Measurements from ENCODE around the gene FRYL.
"Not testable (repeated sequence)": the region's sequence is repeated elsewhere in the genome, so short reads cannot be mapped to it uniquely, and the experiment has no call there.

Gene FRYL

DNA sequence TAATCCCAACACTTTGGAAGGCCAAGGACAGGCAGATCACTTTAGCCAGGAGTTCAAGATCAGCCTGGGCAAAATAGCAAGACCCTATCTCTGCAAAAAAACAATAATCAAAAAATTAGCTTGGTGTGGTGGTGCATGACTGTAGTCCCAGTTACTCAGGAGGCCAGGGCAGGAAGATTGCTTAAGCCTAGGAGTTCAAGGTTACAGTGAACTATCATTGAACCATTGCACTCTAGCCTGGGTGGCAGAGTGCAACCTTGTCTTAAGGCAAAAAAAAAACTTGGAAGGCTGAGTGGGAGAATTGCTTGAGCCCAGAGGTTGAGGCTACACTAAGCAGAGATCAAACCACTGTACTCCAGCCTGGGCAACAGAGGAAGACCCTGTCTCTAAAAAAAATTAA is 5.2 kb upstream of the FRYL start:
- DNase-seq (ENCODE audit: low spot score) = no peak

DNA sequence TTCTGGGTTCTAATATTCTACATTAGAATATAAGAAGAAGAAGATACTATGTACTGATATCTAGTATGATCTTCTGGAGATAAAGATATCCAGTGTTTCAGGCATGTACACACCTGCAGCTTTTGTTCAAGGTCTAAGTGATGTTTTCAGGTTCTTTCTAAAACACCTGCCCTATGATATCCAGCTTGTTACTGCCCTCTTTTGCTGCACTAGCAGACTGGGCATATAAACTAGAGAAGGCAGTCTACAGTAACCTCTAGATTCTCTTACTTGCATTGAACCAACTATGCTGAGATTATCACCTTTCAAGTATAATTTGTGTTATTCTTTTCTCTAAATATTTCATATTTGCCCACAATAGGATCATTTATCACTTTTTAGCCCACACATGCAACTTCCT is 1.9 kb upstream of the FRYL start:
- DNase-seq (ENCODE audit: low spot score) = no peak

DNA sequence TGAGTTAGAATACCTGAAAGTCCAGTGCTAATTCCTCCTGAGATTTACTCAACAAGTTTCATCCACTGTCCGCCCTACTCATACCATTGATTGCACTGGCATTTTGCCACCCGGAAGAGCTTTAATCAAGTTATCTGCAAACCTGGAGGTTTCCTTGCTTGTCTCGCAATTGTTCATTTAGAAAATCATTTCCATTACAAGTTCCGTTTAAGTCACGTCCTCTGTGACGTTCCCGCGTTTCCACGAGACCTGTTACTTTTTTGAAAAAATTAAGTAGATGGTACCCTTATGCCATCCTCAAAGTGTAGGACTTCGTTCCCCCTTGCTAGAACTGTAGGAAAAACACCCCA is 761 bp upstream of the FRYL start:
- DNase-seq (ENCODE audit: low spot score) = peak; percentile 63

DNA sequence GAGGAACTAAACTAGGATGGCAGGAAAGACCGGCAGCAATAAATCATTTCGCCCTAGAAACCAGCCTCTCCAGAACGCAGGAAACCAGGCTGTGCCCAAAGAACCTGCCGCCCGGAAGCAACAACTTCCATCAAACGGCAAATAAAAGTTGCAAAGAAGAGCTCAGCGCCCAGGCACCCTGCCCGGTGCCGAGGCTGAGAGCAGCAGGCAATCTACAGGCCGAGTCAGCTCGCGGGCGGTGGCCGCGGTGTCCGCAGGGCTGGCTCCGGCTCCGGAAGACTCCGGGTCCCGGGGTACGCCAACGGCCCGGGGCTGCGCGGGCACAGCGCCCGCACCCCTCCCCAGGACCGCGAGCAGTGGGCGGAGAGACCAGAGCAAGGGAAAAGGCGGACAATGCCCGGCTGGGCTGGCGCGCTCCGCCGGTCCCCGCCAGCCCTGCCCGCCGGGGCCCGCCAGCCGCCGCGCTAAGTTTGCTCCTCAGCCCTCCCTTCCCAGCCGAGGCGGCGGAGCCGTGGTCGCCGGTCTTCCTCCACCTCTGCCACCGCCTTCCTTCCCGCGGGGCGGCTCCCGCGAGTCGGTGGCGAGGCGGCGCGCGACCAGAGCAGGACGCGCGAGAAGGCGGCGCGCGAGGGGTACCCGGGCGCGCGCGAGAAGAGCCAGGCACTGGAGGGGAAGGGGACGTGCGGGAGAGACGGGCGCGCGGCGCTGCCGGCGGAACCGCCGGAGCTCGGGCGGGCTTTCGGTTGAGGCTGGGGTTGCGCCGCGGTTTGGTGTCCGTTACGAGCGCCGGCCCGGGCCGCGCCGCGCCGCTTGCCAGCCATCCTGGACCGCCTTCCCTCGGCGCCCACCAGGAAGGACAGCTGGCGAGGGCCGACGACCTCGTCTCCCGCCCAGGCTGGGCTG is 733 bp downstream of the FRYL start:
- peak; percentile 60 for DNase-seq (ENCODE audit: low spot score)

GRCh38 chr4:48778431-48779094 is 1.5 kb downstream of the FRYL start:
- DNase-seq (ENCODE audit: low spot score) = peak; percentile 39

DNA sequence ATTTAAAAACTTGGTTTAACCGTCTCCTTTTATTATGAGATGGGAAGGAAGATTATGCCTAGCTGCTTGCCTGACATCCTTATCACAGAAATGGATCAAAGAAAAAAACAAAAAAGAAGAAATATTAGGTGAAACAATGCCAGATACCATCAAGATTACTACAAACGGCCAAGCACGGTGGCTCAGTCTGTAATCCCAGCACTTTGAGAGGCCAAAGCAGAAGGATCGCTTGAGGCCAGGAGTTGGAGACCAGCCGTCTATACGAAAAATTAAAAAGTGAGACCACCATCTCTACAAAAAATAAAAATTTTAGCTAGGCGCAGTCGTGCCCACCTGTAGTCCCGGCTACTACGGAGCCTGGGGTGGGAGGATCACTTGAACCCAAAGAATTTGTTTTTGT is 2.3 kb downstream of the FRYL start:
- DNase-seq (ENCODE audit: low spot score) = no peak

GRCh38 chr4:48774760-48775710 is 5.0 kb downstream of the FRYL start:
- no peak for DNase-seq (ENCODE audit: low spot score)

DNA sequence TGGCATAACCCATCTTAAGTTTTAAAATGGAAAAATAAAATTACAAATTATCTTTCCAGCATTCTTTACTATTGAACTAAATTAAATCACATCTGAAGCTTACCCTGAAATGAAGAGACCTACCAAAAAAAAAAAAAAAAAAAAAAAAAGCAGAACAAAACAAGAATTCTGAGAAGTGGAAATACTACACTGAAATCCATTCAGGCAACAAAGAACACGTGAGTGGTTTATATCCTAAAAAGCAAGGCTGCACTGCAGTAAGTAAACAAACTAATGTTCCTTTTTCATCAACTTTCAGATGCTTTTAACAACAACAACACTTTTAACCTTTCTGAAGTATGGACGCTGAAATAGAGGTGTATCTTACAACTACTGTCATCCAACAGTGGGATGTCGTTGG is 7.5 kb downstream of the FRYL start:
- no peak for DNase-seq (ENCODE audit: low spot score)

DNA sequence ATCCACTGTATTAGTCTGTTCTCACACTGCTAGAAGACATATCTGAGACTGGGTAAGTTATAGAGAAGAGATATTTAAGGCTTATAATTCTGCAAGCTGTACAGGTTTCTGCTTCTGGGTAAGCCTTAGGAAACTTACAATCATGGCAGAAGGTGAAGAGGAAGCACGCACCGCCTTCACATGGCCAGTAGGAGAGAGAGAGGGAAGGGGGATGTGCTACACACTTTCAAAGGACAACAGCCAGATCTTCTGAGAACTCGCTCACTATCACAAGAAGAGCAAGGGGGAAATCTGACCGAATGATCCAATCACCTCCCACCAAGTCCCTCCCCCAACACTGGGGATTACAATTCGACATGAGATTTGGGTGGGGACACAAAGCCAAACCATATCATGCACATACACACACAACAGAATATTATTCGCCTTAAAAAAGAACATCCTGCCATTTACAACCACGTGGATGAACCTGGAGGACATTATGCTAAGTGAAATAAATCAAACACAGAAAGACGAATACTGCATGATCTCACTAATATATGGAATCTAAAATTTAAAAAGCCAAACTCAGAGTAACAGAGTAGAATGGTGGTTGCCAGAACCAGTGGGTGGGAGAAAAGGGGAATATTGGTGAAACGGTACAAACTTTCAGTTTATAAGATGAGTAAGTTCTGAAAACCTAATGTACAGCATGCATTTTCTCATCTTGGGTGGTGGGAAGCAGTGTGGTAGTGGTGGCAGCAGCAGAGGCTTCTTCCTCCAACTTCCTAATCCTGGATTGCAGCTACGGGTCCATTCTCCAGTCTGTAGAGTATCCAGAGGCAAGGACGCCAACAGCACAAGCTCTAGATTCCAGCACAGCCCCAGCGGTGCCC is 12.8 kb downstream of the FRYL start:
- DNase-seq (ENCODE audit: low spot score) = no peak

DNA sequence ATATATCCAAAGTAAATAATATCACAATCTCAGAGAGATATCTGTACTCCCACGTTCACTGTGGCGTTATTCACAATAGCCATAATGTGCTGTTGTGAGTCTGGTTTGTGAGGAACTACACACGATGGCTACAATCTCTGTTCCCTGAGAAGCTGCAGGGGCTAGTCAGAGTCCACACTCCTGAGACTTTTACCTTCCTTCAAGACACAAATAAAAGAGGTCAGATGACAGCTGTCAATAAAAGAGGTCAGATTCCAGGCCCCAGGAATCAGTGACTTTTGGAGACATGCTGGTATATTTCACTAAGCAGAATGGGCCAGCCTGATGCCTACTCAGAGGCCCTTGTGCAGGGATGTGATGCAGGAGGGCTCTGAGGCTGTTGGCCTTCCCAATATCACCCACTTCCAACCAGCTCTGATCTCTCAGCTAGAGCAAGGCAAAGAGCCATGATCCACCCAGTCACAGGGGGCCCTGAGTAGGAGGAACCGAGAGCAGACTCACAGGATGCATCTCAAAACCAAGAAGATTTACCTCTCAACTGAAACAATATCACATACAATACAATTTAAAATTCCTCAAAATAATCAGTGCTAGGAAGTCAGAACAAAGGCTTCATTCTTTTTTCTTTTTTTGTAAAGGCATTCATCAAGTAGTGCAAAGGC is 13.8 kb downstream of the FRYL start:
- DNase-seq (ENCODE audit: low spot score) = no peak

DNA sequence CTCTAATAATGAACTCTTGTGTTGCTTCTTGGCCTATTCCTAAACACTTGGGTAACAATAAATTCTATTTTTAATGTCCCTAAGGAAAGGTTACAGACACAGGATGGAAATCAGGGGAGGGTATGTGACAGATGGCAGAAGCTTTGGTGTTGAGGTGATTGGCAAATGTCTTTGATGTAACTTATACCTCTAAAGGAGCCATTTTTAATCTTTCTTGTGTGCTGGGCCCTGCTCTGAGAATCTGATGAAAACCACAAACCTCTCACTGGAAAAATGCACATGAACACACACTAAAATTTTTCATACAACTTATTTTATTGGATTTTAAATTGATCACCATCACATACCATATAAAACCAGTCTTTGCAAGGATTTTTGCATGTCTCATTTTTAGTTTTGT is 17.7 kb downstream of the FRYL start:
- DNase-seq (ENCODE audit: low spot score) = no peak

- no peak for DNase-seq (ENCODE audit: low spot score)
Measured at GRCh38 chr4:48761286-48761685, 18.8 kb downstream of the FRYL start.

- DNase-seq (ENCODE audit: low spot score) = not testable (repeated sequence)
Measured at GRCh38 chr4:48758703-48759102, 21.4 kb downstream of the FRYL start.

GRCh38 chr4:48756689-48757220 is 23.3 kb downstream of the FRYL start:
- DNase-seq (ENCODE audit: low spot score) = no peak

DNA sequence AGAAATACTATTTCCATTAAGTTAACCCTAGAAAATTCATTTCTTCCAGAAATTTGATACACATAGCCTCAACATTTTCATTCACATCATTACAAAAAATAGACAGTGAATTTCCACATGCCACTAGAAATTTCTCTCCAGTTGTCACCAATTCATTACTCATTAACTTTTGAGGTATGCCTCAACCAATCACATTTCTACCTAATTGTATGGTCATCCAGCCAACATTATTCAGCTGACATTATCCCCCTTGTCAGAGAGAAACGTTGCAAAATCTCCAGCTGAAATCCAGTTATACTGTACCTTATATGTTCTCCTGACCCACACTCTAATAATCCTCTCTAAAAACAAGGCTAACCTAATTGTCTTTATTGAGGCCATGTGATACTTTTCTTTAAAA is 24.8 kb downstream of the FRYL start:
- no peak for DNase-seq (ENCODE audit: low spot score)

- no peak for DNase-seq (ENCODE audit: low spot score)
Measured at GRCh38 chr4:48753159-48753558, 26.9 kb downstream of the FRYL start.

GRCh38 chr4:48752726-48753125 is 27.4 kb downstream of the FRYL start:
- DNase-seq (ENCODE audit: low spot score) = no peak

DNA sequence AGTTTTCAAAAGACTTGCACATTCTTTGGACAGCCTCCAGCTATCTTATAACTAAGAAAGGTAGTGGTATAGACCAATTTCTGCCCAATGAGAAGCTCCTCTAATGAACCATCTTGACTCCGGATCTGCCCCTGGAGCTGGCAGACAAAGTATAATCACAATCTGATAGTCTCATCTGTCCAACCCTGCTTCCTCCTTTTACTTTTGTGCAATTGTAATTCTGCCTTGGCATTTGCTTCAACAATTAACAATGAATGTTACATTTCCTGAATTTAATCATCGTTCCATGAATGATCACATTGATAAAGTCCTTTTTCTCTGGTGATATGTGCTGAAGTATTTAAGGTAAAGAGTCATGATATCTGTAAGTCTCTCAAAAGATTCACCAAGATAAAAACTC is 27.8 kb downstream of the FRYL start:
- DNase-seq (ENCODE audit: low spot score) = no peak

GRCh38 chr4:48748949-48749596 is 31.0 kb downstream of the FRYL start:
- no peak for DNase-seq (ENCODE audit: low spot score)
